HCT116 (cell line): ENCODE results near the gene CDH2. TPM values are rescaled to one million over a fixed set of nuclear protein-coding genes. Genes with fewer than 3 reads are reported as not detected.

Experiments
- ATAC-seq: fragments of 200-7000 bp; cut with Tn5 transposase; 2 replicates; pipeline ENCODE4 v1.9.1; 2020; ENCODE audit warnings: mild to moderate bottlenecking, moderate library complexity
- BruUV-seq: library from RNA; stranded (reverse); fragments of 400-500 nt; replicated peaks from 2 replicates; lab custom pipeline; 2021; lab: Mats Ljungman, UMichigan
- CTCF ChIA-PET: fragments of 300-600 bp; sonication (Branson Sonifier 250); formaldehyde crosslinking; loops from one replicate; lab custom pipeline; 2021; ENCODE audit warnings: antibody characterized with exemption; lab: Charles Lee
- POLR2A ChIA-PET: fragments of 300-600, 350-600 bp; sonication (Branson Sonifier 250); formaldehyde crosslinking; loops from one replicate; lab custom pipeline; 2021; ENCODE audit warnings: antibody characterized with exemption; lab: Charles Lee
- RAD21 ChIA-PET, 2 experiments: fragments of 300-600 bp; sonication (Branson Sonifier 250); formaldehyde crosslinking; loops; one replicate each; lab custom pipeline; 2023; ENCODE audit warnings: low total read pairs in 2 of 2; ENCODE audit not compliant: uncharacterized antibody in 2 of 2, unreplicated experiment in 2 of 2, low non-redundant PET in 1 of 2; lab: Charles Lee
- DNase-seq: peaks from one replicate; pipeline ENCODE4 v3.0.0-alpha.2; 2010; ENCODE audit warnings: low read depth, low spot score
- H2AFZ ChIP-seq: fragments of 200-600 bp; shearing (Covaris generic), sonication (generic); 2 replicates; pipeline ENCODE4 v1.6.1; 2017; ENCODE audit warnings: low read depth, mixed run types, mixed read lengths, antibody characterized with exemption, low read length; ENCODE audit not compliant: poor library complexity, severe bottlenecking
- H3K27ac ChIP-seq: 2 replicates; pipeline ENCODE4 v1.5.1; 2012; ENCODE audit warnings: low read depth, low read length
- H3K27me3 ChIP-seq: fragments of 200-600 bp; sonication (generic); 2 replicates; pipeline ENCODE4 v1.6.1; 2016; ENCODE audit warnings: mixed run types, low read length, mixed read lengths; ENCODE audit not compliant: insufficient read depth
- H3K36me3 ChIP-seq, 2 experiments: fragments of 200-500 bp in 1 of 2; fragments of 200-600 bp in 1 of 2; sonication (Bioruptor generic) in 1 of 2; sonication (generic) in 1 of 2; 2 replicates each; pipeline versions ENCODE4 v1.5.1 to v1.6.1; 2014 to 2016; ENCODE audit warnings: low read length in 2 of 2, inconsistent platforms in 1 of 2, mixed read lengths in 1 of 2, mixed run types in 1 of 2; ENCODE audit not compliant: insufficient read depth in 2 of 2, control insufficient read depth in 1 of 2
- H3K4me1 ChIP-seq, 2 experiments: fragments of 200-600 bp in 1 of 2; sonication (generic) in 1 of 2; 2 replicates each; pipeline versions ENCODE4 v1.5.1 to v1.6.1; 2012 to 2017; ENCODE audit warnings: low read length in 2 of 2, inconsistent platforms in 1 of 2, mild to moderate bottlenecking in 1 of 2, mixed read lengths in 1 of 2, mixed run types in 1 of 2, moderate library complexity in 1 of 2; ENCODE audit not compliant: insufficient read depth in 2 of 2, control insufficient read depth in 1 of 2
- H3K4me2 ChIP-seq: fragments of 200-600 bp; sonication (generic); 2 replicates; pipeline ENCODE4 v1.6.1; 2017; ENCODE audit warnings: mixed run types, low read length, mixed read lengths
- H3K4me3 ChIP-seq, 2 experiments: fragments of 200-600 bp in 1 of 2; sonication (generic) in 1 of 2; replicated peaks in 1 of 2; 2 replicates each; pipeline ENCODE4 v1.5.1; 2011 to 2016; ENCODE audit warnings: low read length in 2 of 2, control low read depth in 1 of 2, low read depth in 1 of 2, mild to moderate bottlenecking in 1 of 2, mixed read lengths in 1 of 2, mixed run types in 1 of 2
- H3K79me2 ChIP-seq: fragments of 200-600 bp; sonication (generic); 2 replicates; pipeline ENCODE4 v1.6.1; 2017; ENCODE audit warnings: mild to moderate bottlenecking, mixed run types, low read length, moderate library complexity, mixed read lengths; ENCODE audit not compliant: insufficient read depth
- H3K9ac ChIP-seq: fragments of 200-600 bp; sonication (generic); 2 replicates; pipeline ENCODE4 v1.6.1; 2016; ENCODE audit warnings: low read length, mixed read lengths
- H3K9me2 ChIP-seq: fragments of 200-600 bp; sonication (generic), shearing (Covaris generic); 2 replicates; pipeline ENCODE4 v1.6.1; 2017; ENCODE audit warnings: mixed run types, mild to moderate bottlenecking, moderate library complexity; ENCODE audit not compliant: insufficient read depth
- H3K9me3 ChIP-seq, 2 experiments: fragments of 200-500 bp in 1 of 2; fragments of 200-600 bp in 1 of 2; sonication (Bioruptor generic) in 1 of 2; sonication (generic) in 1 of 2; 2 replicates each; pipeline ENCODE4 v1.6.1; 2014 to 2017; ENCODE audit warnings: low read length in 2 of 2, mixed read lengths in 2 of 2, inconsistent platforms in 1 of 2, low read depth in 1 of 2, mild to moderate bottlenecking in 1 of 2, mixed run types in 1 of 2, moderate library complexity in 1 of 2; ENCODE audit not compliant: control insufficient read depth in 1 of 2, insufficient read depth in 1 of 2
- H4K20me1 ChIP-seq: fragments of 200-600 bp; sonication (generic), shearing (Covaris generic); 2 replicates; pipeline ENCODE4 v1.6.1; 2017; ENCODE audit warnings: mixed run types, mild to moderate bottlenecking, moderate library complexity; ENCODE audit not compliant: insufficient read depth
- ATF3 ChIP-seq: IDR thresholded peaks from 2 replicates; pipeline ENCODE4 v1.6.1; 2012
- CEBPB ChIP-seq: IDR thresholded peaks from 2 replicates; pipeline ENCODE4 v1.6.1; 2012; ENCODE audit warnings: low read depth
- ELF1 ChIP-seq: IDR thresholded peaks from 2 replicates; pipeline ENCODE4 v1.6.1; 2012; ENCODE audit warnings: low read depth, borderline replicate concordance
- EZH2 ChIP-seq: fragments of 200-600 bp; sonication (generic); IDR thresholded peaks from 2 replicates; pipeline ENCODE4 v1.6.1; 2017; ENCODE audit warnings: antibody characterized with exemption, mixed run types
- EZH2phosphoT487 ChIP-seq: fragments of 200-600 bp; IDR thresholded peaks from 2 replicates; pipeline ENCODE4 v1.6.1; 2018; ENCODE audit warnings: antibody characterized with exemption, borderline replicate concordance
- SRF ChIP-seq: IDR thresholded peaks from 2 replicates; pipeline ENCODE4 v1.6.1; 2012; ENCODE audit warnings: low read depth
- TCF7L2 ChIP-seq: IDR thresholded peaks from 2 replicates; pipeline ENCODE4 v1.7.0; 2011; ENCODE audit warnings: borderline replicate concordance, inconsistent platforms; ENCODE audit not compliant: insufficient read depth, insufficient read length; ENCODE audit errors: extremely low read depth
- intact Hi-C: fragments of 100-400 bp; cut with micrococcal nuclease; formaldehyde crosslinking; loops from 2 replicates; pipeline ENCODE4 v1.10.0; 2022
- total RNA-seq: library from RNA; stranded (reverse); gene quantifications from one replicate; pipeline ENCODE4 v1.2.1, GENCODE V29; 2021; ENCODE audit not compliant: unreplicated experiment
- TF ChIP-seq, protein P1 (sequence below): IDR thresholded peaks from 2 replicates; pipeline ENCODE4 v1.6.1; 2011; ENCODE audit warnings: mild to moderate bottlenecking, low read length, moderate library complexity; ENCODE audit not compliant: insufficient replicate concordance; ENCODE audit errors: extremely low read depth
- TF ChIP-seq, protein P2 (sequence below): IDR thresholded peaks from 2 replicates; pipeline ENCODE4 v1.6.1; 2012; ENCODE audit warnings: low read depth

Gene CDH2
- total RNA-seq, 1 experiment from 2014 or later = 0.15 TPM

DNA sequence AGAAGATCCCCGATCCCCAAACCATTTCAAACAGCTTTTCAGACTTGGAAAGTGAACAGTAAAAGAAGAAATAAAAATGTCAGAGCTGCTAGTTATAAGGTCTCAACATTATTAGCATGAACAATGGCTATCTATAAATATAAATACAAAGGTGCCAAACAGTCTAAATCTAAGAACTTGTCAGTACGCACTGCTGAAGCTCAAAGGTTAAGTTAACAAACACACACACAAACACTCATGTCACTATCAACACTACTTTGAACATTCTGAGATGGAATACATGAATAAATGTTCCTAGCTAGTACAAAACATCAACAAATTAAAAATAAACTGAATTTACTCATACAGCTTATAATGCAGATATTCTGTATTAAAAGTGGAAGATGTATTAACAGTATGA lies 108.7 kb downstream of the CDH2 start (continued):
- TF ChIP-seq, protein P1, sequence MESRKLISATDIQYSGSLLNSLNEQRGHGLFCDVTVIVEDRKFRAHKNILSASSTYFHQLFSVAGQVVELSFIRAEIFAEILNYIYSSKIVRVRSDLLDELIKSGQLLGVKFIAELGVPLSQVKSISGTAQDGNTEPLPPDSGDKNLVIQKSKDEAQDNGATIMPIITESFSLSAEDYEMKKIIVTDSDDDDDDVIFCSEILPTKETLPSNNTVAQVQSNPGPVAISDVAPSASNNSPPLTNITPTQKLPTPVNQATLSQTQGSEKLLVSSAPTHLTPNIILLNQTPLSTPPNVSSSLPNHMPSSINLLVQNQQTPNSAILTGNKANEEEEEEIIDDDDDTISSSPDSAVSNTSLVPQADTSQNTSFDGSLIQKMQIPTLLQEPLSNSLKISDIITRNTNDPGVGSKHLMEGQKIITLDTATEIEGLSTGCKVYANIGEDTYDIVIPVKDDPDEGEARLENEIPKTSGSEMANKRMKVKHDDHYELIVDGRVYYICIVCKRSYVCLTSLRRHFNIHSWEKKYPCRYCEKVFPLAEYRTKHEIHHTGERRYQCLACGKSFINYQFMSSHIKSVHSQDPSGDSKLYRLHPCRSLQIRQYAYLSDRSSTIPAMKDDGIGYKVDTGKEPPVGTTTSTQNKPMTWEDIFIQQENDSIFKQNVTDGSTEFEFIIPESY = no peak
- TF ChIP-seq TCF7L2 = no peak

DNA sequence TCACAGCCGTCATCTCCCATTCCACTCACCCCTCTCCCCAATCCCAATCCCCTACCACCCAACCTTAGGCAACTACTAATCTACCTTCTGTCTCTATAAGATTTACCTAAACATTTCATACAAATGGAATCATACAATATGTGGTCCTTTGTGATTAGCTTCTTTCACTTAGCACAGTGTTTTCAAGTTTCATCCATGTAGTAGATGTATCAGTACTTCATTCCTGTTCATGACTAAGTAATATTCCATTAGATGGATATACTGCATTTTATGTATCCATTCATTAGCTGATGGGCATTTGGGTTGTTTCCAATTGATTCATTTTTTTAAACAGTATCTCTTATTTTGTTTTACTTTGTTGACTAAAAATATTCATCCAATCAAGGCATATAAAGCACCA lies 109.6 kb downstream of the CDH2 start:
- ChIA-PET CTCF (no interaction called here), RAD21 (no interaction called here)
- no peak for ATAC-seq
- Histone ChIP-seq H3K4me1 (no peaks in the 10 kb centered on the region), H3K27ac (no peak overlapping the region)
- no TSS peak for BruUV-seq
- TF ChIP-seq SRF (no peak), EZH2 (no peak), ELF1 (no peak), EZH2phosphoT487 (no peak), ATF3 (no peak), CEBPB (no peak)
- TF ChIP-seq, protein P2, sequence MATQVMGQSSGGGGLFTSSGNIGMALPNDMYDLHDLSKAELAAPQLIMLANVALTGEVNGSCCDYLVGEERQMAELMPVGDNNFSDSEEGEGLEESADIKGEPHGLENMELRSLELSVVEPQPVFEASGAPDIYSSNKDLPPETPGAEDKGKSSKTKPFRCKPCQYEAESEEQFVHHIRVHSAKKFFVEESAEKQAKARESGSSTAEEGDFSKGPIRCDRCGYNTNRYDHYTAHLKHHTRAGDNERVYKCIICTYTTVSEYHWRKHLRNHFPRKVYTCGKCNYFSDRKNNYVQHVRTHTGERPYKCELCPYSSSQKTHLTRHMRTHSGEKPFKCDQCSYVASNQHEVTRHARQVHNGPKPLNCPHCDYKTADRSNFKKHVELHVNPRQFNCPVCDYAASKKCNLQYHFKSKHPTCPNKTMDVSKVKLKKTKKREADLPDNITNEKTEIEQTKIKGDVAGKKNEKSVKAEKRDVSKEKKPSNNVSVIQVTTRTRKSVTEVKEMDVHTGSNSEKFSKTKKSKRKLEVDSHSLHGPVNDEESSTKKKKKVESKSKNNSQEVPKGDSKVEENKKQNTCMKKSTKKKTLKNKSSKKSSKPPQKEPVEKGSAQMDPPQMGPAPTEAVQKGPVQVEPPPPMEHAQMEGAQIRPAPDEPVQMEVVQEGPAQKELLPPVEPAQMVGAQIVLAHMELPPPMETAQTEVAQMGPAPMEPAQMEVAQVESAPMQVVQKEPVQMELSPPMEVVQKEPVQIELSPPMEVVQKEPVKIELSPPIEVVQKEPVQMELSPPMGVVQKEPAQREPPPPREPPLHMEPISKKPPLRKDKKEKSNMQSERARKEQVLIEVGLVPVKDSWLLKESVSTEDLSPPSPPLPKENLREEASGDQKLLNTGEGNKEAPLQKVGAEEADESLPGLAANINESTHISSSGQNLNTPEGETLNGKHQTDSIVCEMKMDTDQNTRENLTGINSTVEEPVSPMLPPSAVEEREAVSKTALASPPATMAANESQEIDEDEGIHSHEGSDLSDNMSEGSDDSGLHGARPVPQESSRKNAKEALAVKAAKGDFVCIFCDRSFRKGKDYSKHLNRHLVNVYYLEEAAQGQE = no peak
- TF ChIP-seq, all 23 proteins: peak for 0
- intact Hi-C loops = no loop called here
- Histone ChIP-seq H3K79me2 (no peaks in the 10 kb centered on the region), H4K20me1 (no peaks in the 10 kb centered on the region), H3K27me3 (no peaks in the 10 kb centered on the region), H3K9ac (no peak overlapping the region), H2AFZ (no peak overlapping the region), H3K36me3 (no peaks in the 10 kb centered on the region), H3K4me3 (no peak overlapping the region), H3K4me2 (no peak overlapping the region), H3K9me3 (no peaks in the 10 kb centered on the region), H3K9me2 (no peaks in the 10 kb centered on the region)
- DNase-seq = no peak
- POLR2A ChIA-PET = no interaction called here
